ENCODE data around the gene OR7A17.

Gene OR7A17

DNA sequence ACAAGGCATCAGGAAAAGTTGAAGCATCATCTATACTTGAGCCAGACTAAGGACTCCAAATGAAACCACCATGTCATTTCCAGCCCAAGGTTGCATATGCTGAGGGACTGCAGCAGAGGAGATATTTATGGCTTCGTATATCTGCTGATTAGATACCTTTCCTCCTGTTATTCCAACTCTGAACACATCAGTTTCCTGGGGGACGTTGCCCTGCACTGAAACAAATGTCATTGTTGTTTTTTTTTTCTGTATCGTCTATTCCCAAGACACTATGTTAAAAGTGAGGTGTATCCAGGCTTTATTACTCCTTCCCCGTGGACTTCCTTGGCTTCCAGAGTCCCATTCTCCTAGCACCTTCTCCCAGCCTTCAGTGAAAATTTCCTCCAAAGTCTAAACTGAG lies at the start of gene OR7A17:
TSS of gene OR7A17 (minus strand) at position 101 of the 400 bp plus-strand sequence. CDS start 4,777 bp downstream, outside the sequence.
- no peak for DNase-seq (ENCODE audit: low read depth)

GRCh38 chr19:14933506-14933905 lies 47.6 kb upstream of the OR7A17 start:
- no peak for DNase-seq (ENCODE audit: low read depth)

DNA sequence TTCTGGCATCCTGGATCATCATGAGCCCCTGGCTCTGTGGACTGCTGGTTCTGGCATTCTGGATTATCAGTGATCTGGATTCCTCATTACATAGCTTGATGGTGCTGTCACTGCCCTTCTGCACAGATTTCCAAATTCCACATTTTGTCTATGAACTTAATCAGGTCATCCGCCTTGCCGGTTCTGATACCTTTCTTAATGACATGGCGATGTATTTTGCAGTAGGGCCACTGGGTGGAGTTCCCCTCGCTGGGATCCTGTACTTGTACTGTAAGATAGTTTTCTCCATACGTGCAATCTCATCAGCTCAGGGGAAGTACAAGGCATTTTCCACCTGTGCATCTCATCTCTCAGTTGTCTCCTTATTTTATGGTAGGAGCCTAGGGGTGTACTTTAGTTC lies 30.9 kb upstream of the OR7A17 start:
- DNase-seq (ENCODE audit: low read depth), result no peak

DNA sequence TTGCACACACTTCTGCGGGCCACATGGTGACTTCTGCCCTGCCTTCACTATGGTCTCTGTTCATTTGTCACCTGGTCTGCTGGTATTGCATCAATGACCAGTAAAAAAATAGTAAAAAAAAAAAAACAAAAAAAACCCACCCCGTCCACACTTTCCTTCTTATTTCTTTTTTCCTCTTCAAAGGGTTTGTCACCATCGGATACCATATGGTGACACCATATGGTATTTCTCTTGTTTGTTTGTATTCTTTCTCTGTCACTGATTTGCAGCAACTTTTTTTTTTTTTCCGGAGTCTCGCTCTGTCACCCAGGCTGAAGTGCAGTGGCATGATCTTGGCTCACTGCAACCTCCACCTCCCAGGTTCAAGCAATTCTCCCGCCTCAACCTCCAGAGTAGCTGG lies 29.2 kb upstream of the OR7A17 start:
- DNase-seq (ENCODE audit: low read depth), result no peak

GRCh38 chr19:14906711-14907110 lies 20.8 kb upstream of the OR7A17 start:
- no peak for DNase-seq (ENCODE audit: low read depth)

DNA sequence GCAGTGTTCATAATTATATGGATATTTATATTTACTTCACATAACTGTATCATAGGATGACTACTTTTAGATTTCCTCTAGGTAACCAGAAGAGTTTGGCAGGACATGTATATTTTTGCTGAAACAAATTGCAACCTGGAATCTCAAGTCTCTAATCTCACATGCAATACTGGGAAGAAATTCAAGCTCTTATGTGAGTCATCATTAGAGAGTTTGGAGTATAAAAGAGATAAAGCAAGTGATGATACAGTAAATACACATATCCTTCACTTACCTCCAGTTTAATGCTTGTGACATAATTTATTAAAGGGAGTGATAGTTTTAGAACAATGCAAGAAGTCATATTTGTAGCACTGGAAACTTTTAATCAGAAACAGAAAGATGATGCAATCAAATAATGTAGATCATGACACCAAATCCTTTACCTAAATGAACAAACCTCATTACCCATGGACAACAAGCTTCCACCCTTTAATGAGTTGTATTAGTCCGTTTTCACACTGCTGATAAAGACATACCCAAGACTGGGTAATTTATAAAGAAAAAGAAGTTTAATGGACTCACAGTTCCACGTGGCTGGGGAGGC lies 15.8 kb upstream of the OR7A17 start:
- no peak for DNase-seq (ENCODE audit: low read depth)

- no peak for DNase-seq (ENCODE audit: low read depth)
Measured at GRCh38 chr19:14890643-14891379, 4.9 kb upstream of the OR7A17 start.

- no peak for DNase-seq (ENCODE audit: low read depth)
Measured at GRCh38 chr19:14889994-14890642, 4.2 kb upstream of the OR7A17 start.

GRCh38 chr19:14871619-14872230 lies 14.2 kb downstream of the OR7A17 start:
- no peak for DNase-seq (ENCODE audit: low read depth)

DNA sequence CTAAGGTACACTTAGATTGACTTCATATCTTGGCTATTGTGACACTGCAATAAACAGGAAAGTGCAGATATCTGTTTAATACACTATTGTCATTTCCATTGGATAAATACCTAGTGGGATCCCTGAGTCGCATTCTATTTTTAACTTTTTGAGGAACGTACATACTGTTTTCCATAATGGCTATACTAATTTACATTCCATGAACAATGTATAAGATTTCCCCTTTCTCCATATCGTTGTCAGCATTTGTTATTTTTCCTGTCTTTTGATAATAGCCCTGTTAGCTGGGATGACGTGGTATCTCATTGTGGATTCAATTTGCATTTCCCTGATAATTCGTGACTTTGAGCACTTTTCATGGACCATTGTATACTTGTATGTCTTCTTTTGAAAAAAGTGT lies 17.4 kb downstream of the OR7A17 start:
- DNase-seq (ENCODE audit: low read depth), result no peak

DNA sequence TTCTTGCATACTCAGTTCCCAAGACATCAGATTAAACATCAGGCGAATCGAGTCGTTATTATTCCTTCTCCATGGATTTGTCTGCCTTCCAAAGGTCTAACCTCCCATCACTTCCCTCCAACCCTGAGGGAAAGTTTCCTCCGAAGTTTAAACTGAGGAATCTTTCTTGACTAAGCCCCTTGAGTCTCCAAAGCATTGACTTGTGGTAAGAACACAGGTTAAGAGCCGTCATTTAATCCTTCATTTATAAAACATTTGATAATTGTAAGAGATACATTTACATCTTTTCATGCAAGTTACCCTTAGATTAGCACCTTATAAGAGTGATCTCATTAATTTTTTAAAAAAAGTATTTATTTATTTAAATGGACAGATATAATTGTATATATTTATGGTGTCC lies 37.1 kb downstream of the OR7A17 start, which contains the start of gene OR7A10:
TSS of gene OR7A10 (minus strand) at position 101 of the 400 bp plus-strand sequence. CDS start 7,045 bp downstream, outside the sequence.
- DNase-seq (ENCODE audit: low read depth), result no peak

DNA sequence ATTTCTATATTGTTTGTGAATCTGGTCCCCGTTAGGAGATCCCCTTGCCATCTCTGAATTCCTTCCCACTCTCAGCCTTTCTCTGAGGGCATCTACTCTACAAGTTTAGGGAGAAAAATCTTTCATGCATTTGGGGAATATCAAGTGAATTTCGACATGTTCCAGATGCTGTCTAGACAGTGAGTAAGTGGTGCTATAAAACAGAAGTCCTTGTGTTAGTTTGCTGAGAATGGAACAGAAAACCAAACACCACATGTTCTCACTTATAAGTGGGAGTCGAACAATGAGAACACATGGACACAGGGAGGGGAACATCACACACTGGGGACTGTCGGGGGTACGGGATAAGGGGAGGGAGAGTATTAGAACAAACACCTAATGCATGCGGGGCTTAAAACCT lies 42.4 kb downstream of the OR7A17 start:
- no peak for DNase-seq (ENCODE audit: low read depth)

DNA sequence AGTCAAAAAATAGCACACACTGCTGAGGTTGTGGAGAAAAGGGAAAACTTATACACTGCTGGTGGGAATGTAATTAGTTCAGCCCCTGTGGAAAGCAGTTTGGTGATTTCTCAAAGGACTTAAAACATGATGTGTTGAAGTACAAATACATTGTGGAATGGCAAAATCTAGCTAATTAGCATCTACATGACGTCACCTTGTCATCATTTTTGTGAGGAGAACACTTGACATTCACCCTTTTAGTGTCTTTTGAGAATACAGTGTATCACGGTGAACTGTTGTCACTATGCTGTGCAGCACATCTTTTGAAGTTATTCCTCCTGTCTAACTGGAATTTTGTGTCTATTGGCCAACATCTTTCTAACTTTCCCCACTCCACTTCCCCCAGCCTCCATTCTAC lies 42.8 kb downstream of the OR7A17 start:
- no peak for DNase-seq (ENCODE audit: low read depth)

GRCh38 chr19:14840206-14840605 lies 45.7 kb downstream of the OR7A17 start:
- DNase-seq (ENCODE audit: low read depth), result no peak

- DNase-seq (ENCODE audit: low read depth), result no peak
Measured at GRCh38 chr19:14837391-14837790, 48.5 kb downstream of the OR7A17 start.

DNA sequence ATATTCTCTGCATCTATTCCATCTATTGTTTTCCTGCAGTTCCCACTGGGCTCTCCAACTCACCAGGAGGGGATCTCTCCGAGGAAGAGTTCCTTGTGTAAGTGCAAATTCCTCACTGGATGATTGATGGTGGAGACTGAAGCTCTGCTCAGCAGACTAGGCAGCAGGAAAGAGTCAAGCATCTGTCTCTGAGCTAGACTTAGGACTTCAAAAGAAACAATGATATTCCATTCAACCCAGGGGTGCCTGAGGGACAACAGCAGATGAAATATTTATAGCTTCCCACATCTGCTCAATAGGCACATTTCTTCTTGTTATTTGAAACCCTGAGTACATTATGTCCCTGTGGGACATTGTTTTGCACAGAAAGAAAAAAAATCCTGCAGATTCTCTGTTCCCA lies 50.9 kb downstream of the OR7A17 start, which contains the start of the genes OR7A5 and OR7C1:
TSS of gene OR7A5 (minus strand) at position 175 of the 400 bp plus-strand sequence. CDS start 6,944 bp downstream, outside the sequence.
TSS of gene OR7C1 (minus strand) at position 175 of the 400 bp plus-strand sequence. CDS start 35,049 bp downstream, outside the sequence.
- no peak for DNase-seq (ENCODE audit: low read depth)

DNA sequence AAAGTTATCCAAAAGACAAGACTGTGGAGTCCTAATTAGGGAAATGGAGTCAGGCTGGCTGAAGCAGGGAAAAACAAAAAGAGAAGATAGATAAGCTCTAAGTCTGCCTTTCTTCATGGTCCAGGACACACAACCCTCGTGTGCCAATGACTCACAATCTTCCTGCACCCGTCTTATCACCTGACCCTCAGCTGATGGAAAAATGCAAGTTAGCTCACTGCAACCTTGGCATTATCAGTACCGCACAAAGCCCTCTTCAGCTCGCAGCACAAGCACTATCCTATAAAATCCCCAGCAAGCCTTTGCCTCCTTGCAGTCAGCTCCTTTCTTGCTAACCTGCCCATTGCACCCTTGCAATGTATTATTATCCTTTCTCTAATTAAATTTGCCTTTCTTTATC lies 55.2 kb downstream of the OR7A17 start:
- no peak for DNase-seq (ENCODE audit: low read depth)

Measured in HS-27A (cell line).